Measurements from ENCODE around the gene SFT2D3.
A peak's percentile ranks its signal among the peaks of the same experiment; 100 is the strongest.

The SFT2D3 gene

GRCh38 chr2:127705391-127706065, 4.2 kb downstream of the SFT2D3 start:
- Mint-ChIP-seq H3K4me1 (peaks cover 36% of the 10 kb centered on the region), H3K4me3 (no peak overlapping the region), H3K9me3 (no peaks in the 10 kb centered on the region), H3K36me3 (ENCODE audit: low read depth) (peaks cover 52% of the 10 kb centered on the region), H3K27ac (no peak overlapping the region), H3K27me3 (no peaks in the 10 kb centered on the region)
- DNase-seq (no peak), ATAC-seq (no peak)

- H3K27me3 Mint-ChIP-seq = no peaks in the 10 kb centered on the region
- no peak overlapping the region for H3K4me3 Mint-ChIP-seq
- DNase-seq (no peak), ATAC-seq (no peak)
- peaks cover 57% of the 10 kb centered on the region for H3K36me3 Mint-ChIP-seq (ENCODE audit: low read depth)
- H3K27ac Mint-ChIP-seq = no peak overlapping the region
- no peaks in the 10 kb centered on the region for H3K9me3 Mint-ChIP-seq
- peaks cover 31% of the 10 kb centered on the region for H3K4me1 Mint-ChIP-seq
These were observed 5.1 kb downstream of the SFT2D3 start for GRCh38 chr2:127706215-127706990.

GRCh38 chr2:127707890-127708648, 6.8 kb downstream of the SFT2D3 start:
- peaks cover 47% of the 10 kb centered on the region for H3K36me3 Mint-ChIP-seq (ENCODE audit: low read depth)
- no peak overlapping the region for H3K27ac Mint-ChIP-seq
- no peak overlapping the region for H3K4me3 Mint-ChIP-seq
- H3K9me3 Mint-ChIP-seq = no peaks in the 10 kb centered on the region
- ATAC-seq = peak; percentile 6
- no peaks in the 10 kb centered on the region for H3K27me3 Mint-ChIP-seq
- DNase-seq = no peak
- H3K4me1 Mint-ChIP-seq = peaks cover 21% of the 10 kb centered on the region

- no peaks in the 10 kb centered on the region for H3K9me3 Mint-ChIP-seq
- H3K27me3 Mint-ChIP-seq = no peaks in the 10 kb centered on the region
- H3K4me3 Mint-ChIP-seq = no peak overlapping the region
- DNase-seq (no peak), ATAC-seq (no peak)
- H3K27ac Mint-ChIP-seq = no peak overlapping the region
- peaks cover 37% of the 10 kb centered on the region for H3K36me3 Mint-ChIP-seq (ENCODE audit: low read depth)
- H3K4me1 Mint-ChIP-seq = peaks cover 10% of the 10 kb centered on the region
These were observed 8.0 kb downstream of the SFT2D3 start for GRCh38 chr2:127709336-127709735.

GRCh38 chr2:127712999-127713398, 11.7 kb downstream of the SFT2D3 start:
- no peaks in the 10 kb centered on the region for H3K9me3 Mint-ChIP-seq
- no peak overlapping the region for H3K27ac Mint-ChIP-seq
- H3K4me1 Mint-ChIP-seq = no peaks in the 10 kb centered on the region
- no peak overlapping the region for H3K4me3 Mint-ChIP-seq
- no peaks in the 10 kb centered on the region for H3K27me3 Mint-ChIP-seq
- H3K36me3 Mint-ChIP-seq (ENCODE audit: low read depth) = peaks cover 25% of the 10 kb centered on the region
- no peak for DNase-seq
- no peak for ATAC-seq

- peaks cover 31% of the 10 kb centered on the region for H3K36me3 Mint-ChIP-seq (ENCODE audit: low read depth)
- ATAC-seq (no peak), DNase-seq (no peak)
- no peaks in the 10 kb centered on the region for H3K9me3 Mint-ChIP-seq
- no peaks in the 10 kb centered on the region for H3K4me1 Mint-ChIP-seq
- H3K27me3 Mint-ChIP-seq = no peaks in the 10 kb centered on the region
- H3K4me3 Mint-ChIP-seq = no peak overlapping the region
- no peak overlapping the region for H3K27ac Mint-ChIP-seq
These were observed 12.3 kb downstream of the SFT2D3 start for GRCh38 chr2:127713562-127713961.

GRCh38 chr2:127715778-127716449, 14.6 kb downstream of the SFT2D3 start:
- Mint-ChIP-seq H3K4me3 (no peak overlapping the region), H3K27me3 (no peaks in the 10 kb centered on the region), H3K4me1 (no peaks in the 10 kb centered on the region), H3K9me3 (no peaks in the 10 kb centered on the region), H3K36me3 (ENCODE audit: low read depth) (peaks cover 29% of the 10 kb centered on the region), H3K27ac (no peak overlapping the region)
- ATAC-seq (no peak), DNase-seq (no peak)

- Mint-ChIP-seq H3K27ac (no peak overlapping the region), H3K27me3 (no peaks in the 10 kb centered on the region), H3K9me3 (no peaks in the 10 kb centered on the region), H3K36me3 (ENCODE audit: low read depth) (peaks cover 45% of the 10 kb centered on the region), H3K4me1 (peaks cover 8% of the 10 kb centered on the region), H3K4me3 (no peak overlapping the region)
- DNase-seq (no peak), ATAC-seq (no peak)
These were observed 17.0 kb downstream of the SFT2D3 start for GRCh38 chr2:127718271-127718670.

GRCh38 chr2:127719301-127720218, 18.3 kb downstream of the SFT2D3 start:
- ATAC-seq (no peak), DNase-seq (no peak)
- H3K4me1 Mint-ChIP-seq = peaks cover 8% of the 10 kb centered on the region
- no peaks in the 10 kb centered on the region for H3K9me3 Mint-ChIP-seq
- no peak overlapping the region for H3K4me3 Mint-ChIP-seq
- H3K27ac Mint-ChIP-seq = no peak overlapping the region
- H3K36me3 Mint-ChIP-seq (ENCODE audit: low read depth) = peaks cover 48% of the 10 kb centered on the region
- no peaks in the 10 kb centered on the region for H3K27me3 Mint-ChIP-seq

GRCh38 chr2:127721311-127721977, 20.1 kb downstream of the SFT2D3 start:
- Mint-ChIP-seq H3K9me3 (no peaks in the 10 kb centered on the region), H3K4me3 (no peak overlapping the region), H3K27ac (peak overlapping the region; percentile 35), H3K27me3 (no peaks in the 10 kb centered on the region), H3K4me1 (peaks cover 8% of the 10 kb centered on the region), H3K36me3 (ENCODE audit: low read depth) (peaks cover 52% of the 10 kb centered on the region)
- DNase-seq (no peak), ATAC-seq (peak; percentile 71)

GRCh38 chr2:127721978-127722355, 20.7 kb downstream of the SFT2D3 start:
- peaks cover 8% of the 10 kb centered on the region for H3K4me1 Mint-ChIP-seq
- peaks cover 48% of the 10 kb centered on the region for H3K36me3 Mint-ChIP-seq (ENCODE audit: low read depth)
- ATAC-seq = peak; percentile 42

GRCh38 chr2:127722807-127723206, 21.5 kb downstream of the SFT2D3 start:
- no peak for DNase-seq
- Mint-ChIP-seq H3K36me3 (ENCODE audit: low read depth) (peaks cover 48% of the 10 kb centered on the region), H3K4me1 (peaks cover 8% of the 10 kb centered on the region), H3K4me3 (no peak overlapping the region), H3K9me3 (no peaks in the 10 kb centered on the region), H3K27me3 (no peaks in the 10 kb centered on the region), H3K27ac (no peak overlapping the region)
- ATAC-seq = no peak

More at GRCh38 chr2:127721978-127722355, 20.7 kb downstream of the SFT2D3 start:
- Mint-ChIP-seq H3K4me3 (no peak overlapping the region), H3K27ac (peak overlapping the region; percentile 35), H3K9me3 (no peaks in the 10 kb centered on the region), H3K27me3 (no peaks in the 10 kb centered on the region)
- no peak for DNase-seq

GRCh38 chr2:127726158-127726880, 25.0 kb downstream of the SFT2D3 start:
- no peaks in the 10 kb centered on the region for H3K27me3 Mint-ChIP-seq
- no peak overlapping the region for H3K27ac Mint-ChIP-seq
- no peak for ATAC-seq
- H3K4me1 Mint-ChIP-seq = peaks cover 8% of the 10 kb centered on the region
- H3K9me3 Mint-ChIP-seq = no peaks in the 10 kb centered on the region
- no peak overlapping the region for H3K4me3 Mint-ChIP-seq
- peaks cover 31% of the 10 kb centered on the region for H3K36me3 Mint-ChIP-seq (ENCODE audit: low read depth)
- DNase-seq = no peak
